ENCODE data around the gene ABO. TPM values are rescaled to one million over a fixed set of nuclear protein-coding genes. Genes with fewer than 3 reads are reported as not detected.

Gene ABO
- total RNA-seq, 1 experiment from 2014 or later, result 0.37 TPM

DNA sequence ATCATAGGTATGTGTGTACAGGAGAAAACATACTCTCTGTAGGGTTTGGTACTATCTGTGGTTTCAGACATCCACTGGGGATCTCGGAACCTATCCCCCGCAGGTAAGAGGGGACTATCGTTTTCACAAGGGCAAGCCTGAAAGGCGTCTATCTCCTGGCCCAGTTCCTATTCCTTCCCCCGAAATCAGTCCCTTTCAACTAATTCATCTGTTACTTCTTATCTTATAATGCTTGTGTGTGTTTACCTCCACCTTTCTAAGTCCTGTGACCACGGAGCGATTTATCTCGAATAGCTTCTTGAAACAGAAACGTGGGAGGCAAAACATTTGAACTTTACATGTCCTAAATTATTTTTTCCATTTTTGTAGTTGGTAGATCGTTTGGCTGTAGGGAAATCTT is 11.4 kb downstream of the ABO start:
- H4K91ac ChIP-seq (ENCODE audit: insufficient read length, low read depth, low read length), result no peak overlapping the region
- H2AK5ac ChIP-seq (ENCODE audit: insufficient read length, low read length), result no peak overlapping the region
- no peak overlapping the region for H2BK20ac ChIP-seq (ENCODE audit: low read depth, low read length, poor library complexity, severe bottlenecking)
- no peak overlapping the region for H4K8ac ChIP-seq (replicated peaks; ENCODE audit: insufficient read length, low read depth, low read length)
- no peak overlapping the region for H2BK5ac ChIP-seq (ENCODE audit: insufficient read length, low read length)
- H2BK12ac ChIP-seq (ENCODE audit: insufficient read length, low read depth, low read length), result no peak overlapping the region
- H3K23me2 ChIP-seq (ENCODE audit: insufficient read length, low read depth, low read length, poor library complexity, severe bottlenecking), result no peaks in the 10 kb centered on the region
- no peak overlapping the region for H3K4ac ChIP-seq (ENCODE audit: low read depth, low read length)
- no peak overlapping the region for H2BK120ac ChIP-seq (ENCODE audit: low read depth, low read length, poor library complexity, severe bottlenecking)
- H3T11ph ChIP-seq (ENCODE audit: low read length), result no peak overlapping the region
- H2AFZ ChIP-seq (ENCODE audit: low read length), result no peak overlapping the region
- no peak overlapping the region for H3K23ac ChIP-seq (ENCODE audit: insufficient read length, low read depth, low read length)
- no CpG with 5 or more reads among the region's 10 CpGs for WGBS (ENCODE audit: extremely low coverage, insufficient read length, low lambda C conversion rate)
- no peak overlapping the region for H3K56ac ChIP-seq (ENCODE audit: insufficient read length, low read depth, low read length)
- H3K9me3 Mint-ChIP-seq, result no peaks in the 10 kb centered on the region
- no peaks in the 10 kb centered on the region for H3K4me1 ChIP-seq (ENCODE audit: insufficient read depth, low read length)
- H4K20me1 ChIP-seq (ENCODE audit: control insufficient read depth, insufficient read depth, insufficient read length), result no peaks in the 10 kb centered on the region
- H3K4me1 Mint-ChIP-seq, result no peaks in the 10 kb centered on the region
- H3K27me3 Mint-ChIP-seq (ENCODE audit: low read depth), result peaks cover 17% of the 10 kb centered on the region
- no peaks in the 10 kb centered on the region for H3K79me1 ChIP-seq (ENCODE audit: insufficient read depth, low read depth, low read length, poor library complexity, severe bottlenecking)
- H3K27ac ChIP-seq (ENCODE audit: insufficient read length, low read depth, low read length), result no peak overlapping the region
- no peak for DNase-seq
- no peaks in the 10 kb centered on the region for H3K27me3 ChIP-seq (ENCODE audit: insufficient read depth, low read length)
- H3K9me3 ChIP-seq (ENCODE audit: control insufficient read depth, low read depth, low read length), result no peaks in the 10 kb centered on the region
- no peak overlapping the region for H4K5ac ChIP-seq (ENCODE audit: insufficient read length, low read depth, low read length)
- no peaks in the 10 kb centered on the region for H3K36me3 Mint-ChIP-seq (ENCODE audit: insufficient read depth in 1 of 3, low read depth in 3 of 3)
- H3K9ac ChIP-seq (ENCODE audit: extremely low read depth, insufficient read length, low read length), result no peak overlapping the region
- no peak overlapping the region for H3K14ac ChIP-seq (ENCODE audit: insufficient read depth, low read length)
- H2BK15ac ChIP-seq (ENCODE audit: low read depth, low read length), result no peak overlapping the region
- TF ChIP-seq, protein P1, sequence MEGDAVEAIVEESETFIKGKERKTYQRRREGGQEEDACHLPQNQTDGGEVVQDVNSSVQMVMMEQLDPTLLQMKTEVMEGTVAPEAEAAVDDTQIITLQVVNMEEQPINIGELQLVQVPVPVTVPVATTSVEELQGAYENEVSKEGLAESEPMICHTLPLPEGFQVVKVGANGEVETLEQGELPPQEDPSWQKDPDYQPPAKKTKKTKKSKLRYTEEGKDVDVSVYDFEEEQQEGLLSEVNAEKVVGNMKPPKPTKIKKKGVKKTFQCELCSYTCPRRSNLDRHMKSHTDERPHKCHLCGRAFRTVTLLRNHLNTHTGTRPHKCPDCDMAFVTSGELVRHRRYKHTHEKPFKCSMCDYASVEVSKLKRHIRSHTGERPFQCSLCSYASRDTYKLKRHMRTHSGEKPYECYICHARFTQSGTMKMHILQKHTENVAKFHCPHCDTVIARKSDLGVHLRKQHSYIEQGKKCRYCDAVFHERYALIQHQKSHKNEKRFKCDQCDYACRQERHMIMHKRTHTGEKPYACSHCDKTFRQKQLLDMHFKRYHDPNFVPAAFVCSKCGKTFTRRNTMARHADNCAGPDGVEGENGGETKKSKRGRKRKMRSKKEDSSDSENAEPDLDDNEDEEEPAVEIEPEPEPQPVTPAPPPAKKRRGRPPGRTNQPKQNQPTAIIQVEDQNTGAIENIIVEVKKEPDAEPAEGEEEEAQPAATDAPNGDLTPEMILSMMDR (conservative IDR thresholded peaks at IDR 0.05), result no peak
- no peak overlapping the region for H3K4me2 ChIP-seq (ENCODE audit: insufficient read depth, insufficient read length, low read length)
- H3K18ac ChIP-seq (ENCODE audit: insufficient read length, low read depth, low read length), result no peak overlapping the region
- no peak overlapping the region for H3K4me3 Mint-ChIP-seq
- no peak overlapping the region for H3K27ac Mint-ChIP-seq
- no peaks in the 10 kb centered on the region for H3K79me2 ChIP-seq (ENCODE audit: insufficient read depth, low read length)

Data from H9 (cell line).